OCI-LY1 (cell line): ENCODE data around the gene CFAP57.

Experiments used
- H2AFZ ChIP-seq: fragments of 200-600 bp; sonication (generic), shearing (Covaris generic); 2 replicates; pipeline ENCODE4 v1.6.0; 2014; ENCODE audit warnings: antibody characterized with exemption, mild to moderate bottlenecking, low read length
- H3F3A ChIP-seq: fragments of 200-600 bp; sonication (generic), shearing (Covaris generic); 2 replicates; pipeline ENCODE4 v1.6.0; 2014; ENCODE audit warnings: mild to moderate bottlenecking, antibody characterized with exemption, low read length, moderate library complexity; ENCODE audit not compliant: insufficient read depth
- H3K27ac ChIP-seq: fragments of 200-600 bp; sonication (generic); 2 replicates; pipeline ENCODE4 v1.5.1; 2014; ENCODE audit warnings: low read length, mixed run types, mild to moderate bottlenecking, low read depth; ENCODE audit not compliant: poor library complexity, severe bottlenecking
- H3K27me3 ChIP-seq: fragments of 200-600 bp; sonication (generic); 2 replicates; pipeline ENCODE4 v1.6.0; 2014; ENCODE audit warnings: antibody characterized with exemption, mild to moderate bottlenecking, low read length, moderate library complexity; ENCODE audit not compliant: insufficient read depth
- H3K36me3 ChIP-seq: fragments of 200-600 bp; sonication (generic); 2 replicates; pipeline ENCODE4 v1.6.1; 2014; ENCODE audit warnings: mild to moderate bottlenecking, antibody characterized with exemption, low read length, moderate library complexity, mixed read lengths; ENCODE audit not compliant: insufficient read depth
- H3K4me1 ChIP-seq: fragments of 200-600 bp; sonication (generic); 2 replicates; pipeline ENCODE4 v1.5.1; 2014; ENCODE audit warnings: mild to moderate bottlenecking, low read length, moderate library complexity; ENCODE audit not compliant: insufficient read depth, severe bottlenecking
- H3K4me2 ChIP-seq: fragments of 200-600 bp; sonication (generic), shearing (Covaris generic); 2 replicates; pipeline ENCODE4 v1.6.1; 2014; ENCODE audit warnings: low read length
- H3K4me3 ChIP-seq: fragments of 200-600 bp; sonication (generic); 2 replicates; pipeline ENCODE4 v1.5.1; 2014; ENCODE audit warnings: low read length, low read depth, mild to moderate bottlenecking, mixed read lengths; ENCODE audit not compliant: poor library complexity, severe bottlenecking
- H3K79me2 ChIP-seq: fragments of 200-600 bp; shearing (Covaris generic); 2 replicates; pipeline ENCODE4 v1.6.1; 2016; ENCODE audit warnings: mixed run types, low read length, mixed read lengths; ENCODE audit not compliant: insufficient read depth
- H3K9ac ChIP-seq: fragments of 200-600 bp; sonication (generic), shearing (Covaris generic); 2 replicates; pipeline ENCODE4 v1.6.1; 2014; ENCODE audit warnings: mild to moderate bottlenecking, low read length, mixed read lengths
- H3K9me2 ChIP-seq: fragments of 200-600 bp; sonication (generic), shearing (Covaris generic); 2 replicates; pipeline ENCODE4 v1.6.1; 2014; ENCODE audit warnings: low read depth, mild to moderate bottlenecking, low read length, mixed read lengths
- H3K9me3 ChIP-seq: fragments of 200-600 bp; shearing (Covaris generic); 2 replicates; pipeline ENCODE4 v1.6.1; 2014; ENCODE audit warnings: low read length, mixed read lengths
- H4K20me1 ChIP-seq: fragments of 200-600 bp; sonication (generic), shearing (Covaris generic); 2 replicates; pipeline ENCODE4 v1.6.0; 2016; ENCODE audit warnings: mild to moderate bottlenecking, low read length; ENCODE audit not compliant: insufficient read depth
- EZH2 ChIP-seq: fragments of 200-600 bp; sonication (generic), shearing (Covaris generic); IDR thresholded peaks from 2 replicates; pipeline ENCODE4 v1.8.0; 2017; ENCODE audit warnings: borderline replicate concordance, mixed run types, mild to moderate bottlenecking, antibody characterized with exemption, low read length, moderate library complexity, mixed read lengths
- TF ChIP-seq, protein P1 (sequence below): fragments of 200-600 bp; sonication (generic), shearing (Covaris generic); IDR thresholded peaks from 2 replicates; pipeline ENCODE4 v1.5.1; 2017; ENCODE audit warnings: mild to moderate bottlenecking, antibody characterized with exemption, low read length, moderate library complexity, mixed read lengths

Gene CFAP57

GRCh38 chr1:43184388-43184787 lies 12.3 kb downstream of the CFAP57 start:
- Histone ChIP-seq H3K27ac (no peak overlapping the region), H3F3A (no peaks in the 10 kb centered on the region), H3K79me2 (no peaks in the 10 kb centered on the region), H3K4me3 (no peak overlapping the region), H3K9ac (no peak overlapping the region), H2AFZ (no peak overlapping the region), H3K4me1 (no peaks in the 10 kb centered on the region), H3K9me3 (no peaks in the 10 kb centered on the region), H4K20me1 (no peaks in the 10 kb centered on the region), H3K9me2 (no peaks in the 10 kb centered on the region), H3K4me2 (no peak overlapping the region), H3K36me3 (no peaks in the 10 kb centered on the region), H3K27me3 (no peaks in the 10 kb centered on the region)
- TF ChIP-seq, protein P1, sequence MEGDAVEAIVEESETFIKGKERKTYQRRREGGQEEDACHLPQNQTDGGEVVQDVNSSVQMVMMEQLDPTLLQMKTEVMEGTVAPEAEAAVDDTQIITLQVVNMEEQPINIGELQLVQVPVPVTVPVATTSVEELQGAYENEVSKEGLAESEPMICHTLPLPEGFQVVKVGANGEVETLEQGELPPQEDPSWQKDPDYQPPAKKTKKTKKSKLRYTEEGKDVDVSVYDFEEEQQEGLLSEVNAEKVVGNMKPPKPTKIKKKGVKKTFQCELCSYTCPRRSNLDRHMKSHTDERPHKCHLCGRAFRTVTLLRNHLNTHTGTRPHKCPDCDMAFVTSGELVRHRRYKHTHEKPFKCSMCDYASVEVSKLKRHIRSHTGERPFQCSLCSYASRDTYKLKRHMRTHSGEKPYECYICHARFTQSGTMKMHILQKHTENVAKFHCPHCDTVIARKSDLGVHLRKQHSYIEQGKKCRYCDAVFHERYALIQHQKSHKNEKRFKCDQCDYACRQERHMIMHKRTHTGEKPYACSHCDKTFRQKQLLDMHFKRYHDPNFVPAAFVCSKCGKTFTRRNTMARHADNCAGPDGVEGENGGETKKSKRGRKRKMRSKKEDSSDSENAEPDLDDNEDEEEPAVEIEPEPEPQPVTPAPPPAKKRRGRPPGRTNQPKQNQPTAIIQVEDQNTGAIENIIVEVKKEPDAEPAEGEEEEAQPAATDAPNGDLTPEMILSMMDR, result no peak
- no peak for TF ChIP-seq EZH2

GRCh38 chr1:43184995-43185394 lies 12.9 kb downstream of the CFAP57 start:
- H2AFZ ChIP-seq, result no peak overlapping the region
- H3K4me1 ChIP-seq, result no peaks in the 10 kb centered on the region
- no peaks in the 10 kb centered on the region for H3K27me3 ChIP-seq
- H3K79me2 ChIP-seq, result no peaks in the 10 kb centered on the region
- no peak overlapping the region for H3K9ac ChIP-seq
- H3K4me2 ChIP-seq, result no peak overlapping the region
- TF ChIP-seq, protein P1, result no peak
- TF ChIP-seq EZH2, result no peak
- H3K9me3 ChIP-seq, result no peaks in the 10 kb centered on the region
- H3K36me3 ChIP-seq, result no peaks in the 10 kb centered on the region
- H3F3A ChIP-seq, result no peaks in the 10 kb centered on the region
- H4K20me1 ChIP-seq, result no peaks in the 10 kb centered on the region
- no peak overlapping the region for H3K4me3 ChIP-seq
- H3K27ac ChIP-seq, result no peak overlapping the region
- no peaks in the 10 kb centered on the region for H3K9me2 ChIP-seq

- TF ChIP-seq EZH2, result no peak
- TF ChIP-seq, protein P1, result no peak
- H2AFZ ChIP-seq, result no peak overlapping the region
- H3F3A ChIP-seq, result no peaks in the 10 kb centered on the region
- H3K9me2 ChIP-seq, result no peaks in the 10 kb centered on the region
- no peaks in the 10 kb centered on the region for H3K4me1 ChIP-seq
- H3K4me3 ChIP-seq, result no peak overlapping the region
- H4K20me1 ChIP-seq, result no peaks in the 10 kb centered on the region
- no peak overlapping the region for H3K27ac ChIP-seq
- H3K36me3 ChIP-seq, result no peaks in the 10 kb centered on the region
- H3K4me2 ChIP-seq, result no peak overlapping the region
- no peaks in the 10 kb centered on the region for H3K79me2 ChIP-seq
- no peaks in the 10 kb centered on the region for H3K9me3 ChIP-seq
- H3K27me3 ChIP-seq, result no peaks in the 10 kb centered on the region
- H3K9ac ChIP-seq, result no peak overlapping the region
Observed at GRCh38 chr1:43188106-43188505, 16.0 kb downstream of the CFAP57 start.
